SU-DHL-6 (cell line): ENCODE data around the gene ARFGEF2.

ENCODE experiments used
- H2AFZ ChIP-seq: fragments of 200-600 bp; sonication (generic); 2 replicates; pipeline ENCODE4 v1.6.1; 2014; ENCODE audit warnings: low read depth, mild to moderate bottlenecking, moderate library complexity, mixed read lengths, antibody characterized with exemption, low read length; ENCODE audit not compliant: severe bottlenecking
- H3F3A ChIP-seq: fragments of 200-600 bp; shearing (Covaris generic); 2 replicates; pipeline ENCODE4 v1.6.0; 2016; ENCODE audit warnings: antibody characterized with exemption, mild to moderate bottlenecking; ENCODE audit not compliant: insufficient read depth
- H3K27ac ChIP-seq: fragments of 200-600 bp; sonication (generic); 2 replicates; pipeline ENCODE4 v1.5.1; 2016; ENCODE audit warnings: low read depth, mild to moderate bottlenecking, low read length, moderate library complexity, mixed read lengths
- H3K27me3 ChIP-seq: fragments of 200-600 bp; sonication (generic), shearing (Covaris generic); 2 replicates; pipeline ENCODE4 v1.6.0; 2014; ENCODE audit warnings: mild to moderate bottlenecking, low read length
- H3K36me3 ChIP-seq: fragments of 200-600 bp; sonication (generic); 2 replicates; pipeline ENCODE4 v1.6.1; 2014; ENCODE audit warnings: mild to moderate bottlenecking, low read length, mixed read lengths
- H3K4me2 ChIP-seq: fragments of 300-600, 200-600 bp; shearing (Covaris generic), sonication (generic); 2 replicates; pipeline ENCODE4 v1.6.0; 2014; ENCODE audit warnings: low read length, low read depth, mild to moderate bottlenecking; ENCODE audit not compliant: poor library complexity, severe bottlenecking
- H3K4me3 ChIP-seq: fragments of 200-600 bp; sonication (generic); 2 replicates; pipeline ENCODE4 v1.5.1; 2014; ENCODE audit warnings: antibody characterized with exemption, low read length, mild to moderate bottlenecking, mixed read lengths; ENCODE audit not compliant: insufficient read depth, poor library complexity, severe bottlenecking
- H3K79me2 ChIP-seq: fragments of 200-600 bp; sonication (generic); 2 replicates; pipeline ENCODE4 v1.6.1; 2014; ENCODE audit warnings: mild to moderate bottlenecking, low read length, moderate library complexity; ENCODE audit not compliant: insufficient read depth
- H3K9ac ChIP-seq: fragments of 200-600 bp; sonication (generic); 2 replicates; pipeline ENCODE4 v1.7.0; 2014; ENCODE audit warnings: mild to moderate bottlenecking, low read length
- H3K9me2 ChIP-seq: fragments of 200-600 bp; sonication (generic); replicated peaks from 2 replicates; pipeline ENCODE4 v1.6.1; 2014; ENCODE audit warnings: low read length; ENCODE audit not compliant: insufficient read depth
- H3K9me3 ChIP-seq: fragments of 200-600 bp; sonication (generic); 2 replicates; pipeline ENCODE4 v1.6.1; 2014; ENCODE audit warnings: low read length, mixed read lengths; ENCODE audit not compliant: insufficient read depth
- H4K20me1 ChIP-seq: fragments of 200-600 bp; sonication (generic); 2 replicates; pipeline ENCODE4 v1.6.1; 2014; ENCODE audit warnings: low read depth, mild to moderate bottlenecking, antibody characterized with exemption, low read length, moderate library complexity, mixed read lengths
- EZH2phosphoT487 ChIP-seq: fragments of 200-600 bp; sonication (generic), shearing (Covaris generic); conservative IDR thresholded peaks from 2 replicates; pipeline ENCODE4 v1.6.1; 2018; ENCODE audit warnings: mild to moderate bottlenecking, antibody characterized with exemption, low read length, moderate library complexity, mixed read lengths
- TF ChIP-seq, protein P1 (sequence below): fragments of 200-600 bp; sonication (generic); IDR thresholded peaks from one replicate; pipeline ENCODE4 v1.5.1; 2017; ENCODE audit warnings: antibody characterized with exemption, mild to moderate bottlenecking, low read length, moderate library complexity; ENCODE audit not compliant: insufficient read depth, poor library complexity, severe bottlenecking

The ARFGEF2 gene

DNA sequence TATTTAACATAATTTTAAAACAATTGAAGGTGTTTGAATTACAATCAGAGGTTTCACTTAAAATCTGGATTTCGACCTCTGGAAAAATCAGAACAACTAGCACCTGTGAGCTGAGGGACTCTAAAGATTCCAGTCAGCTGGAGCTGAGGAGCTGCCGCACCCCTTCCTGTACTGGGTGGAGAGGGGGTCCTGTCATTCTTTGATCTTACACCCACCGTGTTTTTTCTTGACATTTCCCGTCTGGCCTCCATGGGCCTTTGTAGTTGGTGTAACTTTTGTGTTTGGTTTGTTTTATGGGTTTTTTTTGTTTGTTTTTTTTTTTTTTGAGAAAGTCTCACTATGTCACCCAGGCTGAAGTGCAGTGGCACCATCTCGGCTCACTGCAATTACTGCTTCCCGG is 17.2 kb downstream of the ARFGEF2 start:
- TF ChIP-seq, protein P1, sequence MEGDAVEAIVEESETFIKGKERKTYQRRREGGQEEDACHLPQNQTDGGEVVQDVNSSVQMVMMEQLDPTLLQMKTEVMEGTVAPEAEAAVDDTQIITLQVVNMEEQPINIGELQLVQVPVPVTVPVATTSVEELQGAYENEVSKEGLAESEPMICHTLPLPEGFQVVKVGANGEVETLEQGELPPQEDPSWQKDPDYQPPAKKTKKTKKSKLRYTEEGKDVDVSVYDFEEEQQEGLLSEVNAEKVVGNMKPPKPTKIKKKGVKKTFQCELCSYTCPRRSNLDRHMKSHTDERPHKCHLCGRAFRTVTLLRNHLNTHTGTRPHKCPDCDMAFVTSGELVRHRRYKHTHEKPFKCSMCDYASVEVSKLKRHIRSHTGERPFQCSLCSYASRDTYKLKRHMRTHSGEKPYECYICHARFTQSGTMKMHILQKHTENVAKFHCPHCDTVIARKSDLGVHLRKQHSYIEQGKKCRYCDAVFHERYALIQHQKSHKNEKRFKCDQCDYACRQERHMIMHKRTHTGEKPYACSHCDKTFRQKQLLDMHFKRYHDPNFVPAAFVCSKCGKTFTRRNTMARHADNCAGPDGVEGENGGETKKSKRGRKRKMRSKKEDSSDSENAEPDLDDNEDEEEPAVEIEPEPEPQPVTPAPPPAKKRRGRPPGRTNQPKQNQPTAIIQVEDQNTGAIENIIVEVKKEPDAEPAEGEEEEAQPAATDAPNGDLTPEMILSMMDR = no peak
- TF ChIP-seq EZH2phosphoT487 = no peak
- Histone ChIP-seq H2AFZ (no peak overlapping the region), H4K20me1 (peaks cover 3% of the 10 kb centered on the region; the same call in 1 of the 2 replicates), H3K9ac (no peak overlapping the region), H3K4me2 (no peak overlapping the region), H3K4me3 (no peak overlapping the region), H3K9me3 (no peaks in the 10 kb centered on the region), H3K9me2 (no peaks in the 10 kb centered on the region), H3K36me3 (no peaks in the 10 kb centered on the region), H3F3A (no peaks in the 10 kb centered on the region), H3K27me3 (no peaks in the 10 kb centered on the region), H3K27ac (no peak overlapping the region), H3K79me2 (peaks cover 52% of the 10 kb centered on the region)

GRCh38 chr20:48940170-48940569 is 18.7 kb downstream of the ARFGEF2 start:
- no peaks in the 10 kb centered on the region for H3K27me3 ChIP-seq
- H4K20me1 ChIP-seq = peaks cover 3% of the 10 kb centered on the region; the same call in 1 of the 2 replicates
- H3K36me3 ChIP-seq = no peaks in the 10 kb centered on the region
- H3K4me3 ChIP-seq = no peak overlapping the region
- H3K9me3 ChIP-seq = no peaks in the 10 kb centered on the region
- no peak overlapping the region for H3K9ac ChIP-seq
- no peak overlapping the region for H3K27ac ChIP-seq
- H3K4me2 ChIP-seq = no peak overlapping the region
- H2AFZ ChIP-seq = no peak overlapping the region
- TF ChIP-seq, protein P1 = no peak
- TF ChIP-seq EZH2phosphoT487 = no peak
- H3F3A ChIP-seq = no peaks in the 10 kb centered on the region
- H3K79me2 ChIP-seq = peaks cover 43% of the 10 kb centered on the region
- no peaks in the 10 kb centered on the region for H3K9me2 ChIP-seq

GRCh38 chr20:48941467-48941866 is 20.0 kb downstream of the ARFGEF2 start:
- no peak overlapping the region for H2AFZ ChIP-seq
- no peaks in the 10 kb centered on the region for H3K27me3 ChIP-seq
- H3F3A ChIP-seq = no peaks in the 10 kb centered on the region
- no peak overlapping the region for H3K4me2 ChIP-seq
- no peak for TF ChIP-seq EZH2phosphoT487
- no peak overlapping the region for H3K27ac ChIP-seq
- H3K9me2 ChIP-seq = no peaks in the 10 kb centered on the region
- peaks cover 43% of the 10 kb centered on the region for H3K79me2 ChIP-seq
- H3K9me3 ChIP-seq = no peaks in the 10 kb centered on the region
- no peak overlapping the region for H3K9ac ChIP-seq
- no peaks in the 10 kb centered on the region for H3K36me3 ChIP-seq
- H3K4me3 ChIP-seq = no peak overlapping the region
- H4K20me1 ChIP-seq = peaks cover 3% of the 10 kb centered on the region; the same call in 1 of the 2 replicates

DNA sequence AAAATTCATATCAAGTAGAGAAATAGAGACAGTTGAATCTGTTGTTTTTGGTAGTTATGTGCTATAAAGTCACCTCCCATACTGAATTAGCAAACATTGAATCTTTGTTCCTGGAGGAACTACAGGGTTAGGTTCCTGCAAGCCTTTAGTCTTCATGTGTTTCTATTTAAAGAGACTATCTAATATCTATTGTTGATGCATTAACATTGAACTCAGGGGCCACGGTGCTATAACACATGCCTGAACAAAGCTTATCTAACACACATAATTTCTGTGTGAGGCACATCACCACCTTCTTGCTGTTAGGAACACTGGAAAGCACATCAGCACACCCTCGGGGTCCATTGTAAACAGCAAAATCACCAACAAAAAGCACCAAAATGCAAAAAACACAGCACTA is 21.2 kb downstream of the ARFGEF2 start:
- H3F3A ChIP-seq = no peaks in the 10 kb centered on the region
- H3K27ac ChIP-seq = no peak overlapping the region
- no peaks in the 10 kb centered on the region for H3K9me2 ChIP-seq
- H3K4me3 ChIP-seq = no peak overlapping the region
- TF ChIP-seq EZH2phosphoT487 = no peak
- TF ChIP-seq, protein P1 = no peak
- peaks cover under 1% of the 10 kb centered on the region; the same call in 1 of the 2 replicates for H4K20me1 ChIP-seq
- no peaks in the 10 kb centered on the region for H3K27me3 ChIP-seq
- no peak overlapping the region for H3K9ac ChIP-seq
- H2AFZ ChIP-seq = no peak overlapping the region
- no peaks in the 10 kb centered on the region for H3K9me3 ChIP-seq
- H3K36me3 ChIP-seq = no peaks in the 10 kb centered on the region
- no peak overlapping the region for H3K4me2 ChIP-seq
- peaks cover 32% of the 10 kb centered on the region for H3K79me2 ChIP-seq
